ENCODE measurements around the gene ARID4A. TPM values are rescaled to one million over a fixed set of nuclear protein-coding genes. Genes with fewer than 3 reads are reported as not detected.
"Not testable (repeated sequence)": the region's sequence is repeated elsewhere in the genome, so short reads cannot be mapped to it uniquely, and the experiment has no call there.

The ARID4A gene
- total RNA-seq, 1 donor from 2014 or later: 42.0 TPM

DNA sequence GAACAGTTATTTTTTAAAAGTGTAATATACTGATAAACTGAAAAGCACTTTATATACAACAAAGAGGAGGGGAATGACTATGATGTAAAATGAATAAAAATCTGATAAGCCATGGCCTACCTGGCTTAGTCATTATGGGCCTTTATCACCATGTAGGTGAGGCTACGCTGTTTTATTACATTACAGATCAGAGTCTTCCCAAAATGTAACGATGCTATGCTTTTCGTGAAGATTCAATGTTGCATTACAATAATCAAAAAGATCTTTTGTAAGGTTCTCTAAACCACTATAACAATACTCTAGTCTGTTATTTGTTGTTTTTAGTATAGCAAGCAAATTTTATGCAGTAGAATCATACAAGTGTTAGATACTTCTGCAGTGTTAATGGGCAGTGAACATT is 34.2 kb downstream of the ARID4A start:
- ChIA-PET CTCF (no interaction called here), POLR2A (no interaction called here)
- no peak for TF ChIP-seq CTCF (IDR thresholded peaks at IDR 0.05)
- no peaks in the 10 kb centered on the region for H3K9me3 Mint-ChIP-seq
- no peak overlapping the region for H3K4me3 Mint-ChIP-seq
- intact Hi-C loops (cut with micrococcal nuclease): no loop called here
- no peaks in the 10 kb centered on the region for H3K27me3 Mint-ChIP-seq
- H3K36me3 Mint-ChIP-seq (ENCODE audit: low read depth): peaks cover 54% of the 10 kb centered on the region
- ATAC-seq (ENCODE audit: low read depth) (no peak), DNase-seq (no peak)
- peaks cover 13% of the 10 kb centered on the region for H3K4me1 Mint-ChIP-seq
- H3K27ac Mint-ChIP-seq: no peak overlapping the region

- H3K4me3 Mint-ChIP-seq; H3K9me3 Mint-ChIP-seq; H3K4me1 Mint-ChIP-seq; intact Hi-C loops (cut with micrococcal nuclease); H3K27me3 Mint-ChIP-seq; DNase-seq; ATAC-seq (ENCODE audit: low read depth): not testable (repeated sequence)
- H3K36me3 Mint-ChIP-seq (ENCODE audit: low read depth): peaks cover 58% of the 10 kb centered on the region
- CTCF ChIA-PET: interaction anchor here (0.6 kb wide), 1 partner anchor 53 kb away, joined by 3 read pairs; no protein-coding TSS in a partner anchor
- H3K27ac Mint-ChIP-seq: peak overlapping the region; percentile 10
- POLR2A ChIA-PET: interaction anchor here (0.8 kb wide), 1 partner anchor 70 kb away, joined by 3 read pairs; no protein-coding TSS in a partner anchor
Observed at GRCh38 chr14:58339666-58340065, 41.3 kb downstream of the ARID4A start.

DNA sequence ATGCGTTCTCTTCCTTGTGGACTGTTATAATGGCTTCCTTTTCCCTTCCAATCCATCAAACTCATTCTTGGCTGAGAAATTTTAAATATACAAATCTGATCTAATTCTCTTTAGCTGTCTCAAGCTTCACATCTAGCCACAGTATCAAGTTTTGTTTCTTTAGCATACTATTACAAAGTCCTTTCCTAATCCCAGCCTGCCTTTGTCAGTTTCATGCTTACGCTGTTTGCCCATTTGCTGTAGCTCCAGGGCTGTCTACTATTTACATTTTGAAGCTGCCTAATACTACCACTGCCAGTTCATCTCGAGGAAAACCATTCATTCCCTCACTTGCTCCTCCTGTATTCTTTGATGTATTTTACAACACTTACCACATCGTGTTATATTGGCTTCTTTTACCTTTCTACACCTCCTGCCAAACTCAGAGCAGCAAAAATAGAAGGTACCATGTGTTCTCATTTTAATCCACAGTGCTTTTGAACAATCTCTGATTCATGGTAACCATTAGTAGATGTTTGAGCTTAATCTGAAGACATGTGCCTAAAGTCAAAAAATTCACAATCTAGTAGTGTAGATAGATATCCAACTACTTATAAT is 42.9 kb downstream of the ARID4A start:
- Mint-ChIP-seq H3K27me3 (no peaks in the 10 kb centered on the region), H3K27ac (no peak overlapping the region), H3K9me3 (no peaks in the 10 kb centered on the region), H3K4me1 (peaks cover 4% of the 10 kb centered on the region), H3K36me3 (ENCODE audit: low read depth) (peaks cover 62% of the 10 kb centered on the region), H3K4me3 (no peak overlapping the region)
- intact Hi-C loops (cut with micrococcal nuclease): no loop called here
- DNase-seq (no peak), ATAC-seq (ENCODE audit: low read depth) (no peak)
- POLR2A ChIA-PET: no interaction called here
- no peak for TF ChIP-seq CTCF (IDR thresholded peaks at IDR 0.05)
- CTCF ChIA-PET: no interaction called here

DNA sequence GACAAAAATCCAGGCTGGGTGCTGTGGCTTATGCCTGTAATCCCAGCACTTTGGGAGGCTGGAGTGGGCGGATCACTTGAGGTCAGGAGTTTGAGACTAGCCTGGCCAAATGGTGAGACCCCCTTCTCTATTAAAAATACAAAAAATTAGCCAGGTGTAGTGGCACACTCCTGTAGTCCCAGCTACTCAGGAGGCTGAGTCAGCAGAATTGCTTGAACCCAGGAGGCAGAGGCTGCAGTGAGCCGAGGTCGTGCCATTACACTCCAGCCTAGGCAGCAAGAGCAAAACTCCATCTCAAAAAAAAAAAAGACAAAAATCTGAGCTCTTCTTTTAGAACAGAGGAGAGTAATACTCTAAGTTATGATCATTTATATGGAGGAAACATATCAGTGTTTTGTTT is 45.2 kb downstream of the ARID4A start:
- DNase-seq; intact Hi-C loops (cut with micrococcal nuclease); H3K27ac Mint-ChIP-seq; ATAC-seq (ENCODE audit: low read depth); H3K4me1 Mint-ChIP-seq; H3K9me3 Mint-ChIP-seq; H3K27me3 Mint-ChIP-seq; CTCF ChIA-PET; H3K4me3 Mint-ChIP-seq: not testable (repeated sequence)
- peaks cover 65% of the 10 kb centered on the region for H3K36me3 Mint-ChIP-seq (ENCODE audit: low read depth)
- POLR2A ChIA-PET: interaction anchor here (0.7 to 1.0 kb wide), 2 partner anchors 16 to 84 kb away, joined by 3 read pairs; partner anchors contain the start of genes KIAA0586 and TIMM9

- ATAC-seq (ENCODE audit: low read depth): no peak
- Mint-ChIP-seq H3K27ac (peak overlapping the region; percentile 66), H3K36me3 (ENCODE audit: low read depth) (peaks cover 67% of the 10 kb centered on the region), H3K4me1 (peaks cover 5% of the 10 kb centered on the region), H3K4me3 (peak overlapping the region; percentile 32), H3K27me3 (no peaks in the 10 kb centered on the region), H3K9me3 (no peaks in the 10 kb centered on the region)
- ChIA-PET POLR2A (no interaction called here), CTCF (no interaction called here)
- no peak for DNase-seq
- no peak for TF ChIP-seq CTCF (IDR thresholded peaks at IDR 0.05)
- intact Hi-C loops (cut with micrococcal nuclease): loop anchor here (2.0 kb wide), 1 partner anchor 15 kb away; no protein-coding TSS in a partner anchor
Observed at GRCh38 chr14:58353516-58354299, 55.4 kb downstream of the ARID4A start.

GRCh38 chr14:58354808-58355207 is 56.5 kb downstream of the ARID4A start:
- ATAC-seq (ENCODE audit: low read depth) (no peak), DNase-seq (no peak)
- Mint-ChIP-seq H3K9me3 (no peaks in the 10 kb centered on the region), H3K27me3 (no peaks in the 10 kb centered on the region), H3K36me3 (ENCODE audit: low read depth) (peaks cover 69% of the 10 kb centered on the region), H3K4me3 (no peak overlapping the region), H3K4me1 (peaks cover 5% of the 10 kb centered on the region), H3K27ac (no peak overlapping the region)
- POLR2A ChIA-PET: no interaction called here
- no peak for TF ChIP-seq CTCF (IDR thresholded peaks at IDR 0.05)
- CTCF ChIA-PET: no interaction called here
- intact Hi-C loops (cut with micrococcal nuclease): loop anchor here (2.0 kb wide), 1 partner anchor 14 kb away; no protein-coding TSS in a partner anchor
